SK-N-SH (cell line): ENCODE results near the gene ZNF689. TPM values are rescaled to one million over a fixed set of nuclear protein-coding genes. Genes with fewer than 3 reads are reported as not detected.

Source experiments
- CTCF ChIA-PET: fragments of 300-600, 350-600 bp; formaldehyde crosslinking; extraction: SDS; loops from one replicate; lab custom pipeline; 2021; lab: Yijun Ruan, JAX
- POLR2A ChIA-PET: fragments of 350-600 bp; sonication (Branson Sonifier 250); formaldehyde crosslinking; extraction: SDS; loops from one replicate; lab custom pipeline; 2020; ENCODE audit warnings: antibody characterized with exemption, inconsistent platforms; lab: Yijun Ruan, JAX
- DNase-seq: peaks from one replicate; pipeline ENCODE4 v3.0.0; 2012
- H2AFZ ChIP-seq: fragments of 200-600 bp; sonication (generic); 2 replicates; pipeline ENCODE4 v1.8.1; 2016; ENCODE audit warnings: antibody characterized with exemption, mild to moderate bottlenecking, low read depth
- H3F3A ChIP-seq: fragments of 200-600 bp; sonication (generic); replicated peaks from 2 replicates; pipeline ENCODE3; 2016; ENCODE audit warnings: antibody characterized with exemption, mild to moderate bottlenecking; ENCODE audit not compliant: insufficient read depth
- H3K27ac ChIP-seq, 2 experiments: fragments of 200-500 bp in 1 of 2; fragments of 200-600 bp in 1 of 2; sonication (Bioruptor generic) in 1 of 2; sonication (generic), shearing (Covaris generic) in 1 of 2; 2 replicates each; pipeline versions ENCODE4 v1.5.1 to v1.6.1; 2014 to 2016; ENCODE audit warnings: low read depth in 2 of 2, inconsistent platforms in 1 of 2, low read length in 1 of 2, mild to moderate bottlenecking in 1 of 2, mixed read lengths in 1 of 2
- H3K27me3 ChIP-seq: fragments of 200-600 bp; sonication (generic), shearing (Covaris generic); 2 replicates; pipeline ENCODE4 v1.6.1; 2016; ENCODE audit warnings: mixed run types; ENCODE audit not compliant: insufficient read depth
- H3K36me3 ChIP-seq, 2 experiments: fragments of 200-500 bp in 1 of 2; fragments of 200-600 bp in 1 of 2; sonication (Bioruptor generic) in 1 of 2; sonication (generic) in 1 of 2; replicated peaks in 1 of 2; 2 replicates each; pipeline versions ENCODE3 to v1.5.1; 2014 to 2016; ENCODE audit warnings: low read length in 1 of 2, mild to moderate bottlenecking in 1 of 2; ENCODE audit not compliant: insufficient read depth in 2 of 2, control insufficient read depth in 1 of 2
- H3K4me1 ChIP-seq, 2 experiments: fragments of 200-500 bp in 1 of 2; fragments of 200-600 bp in 1 of 2; sonication (Bioruptor generic) in 1 of 2; sonication (generic), shearing (Covaris generic) in 1 of 2; 2 replicates each; pipeline versions ENCODE4 v1.5.1 to v1.6.1; 2014 to 2016; ENCODE audit warnings: low read depth in 1 of 2, low read length in 1 of 2, mixed run types in 1 of 2; ENCODE audit not compliant: insufficient read depth in 2 of 2, control insufficient read depth in 1 of 2
- H3K4me2 ChIP-seq: fragments of 200-600 bp; sonication (generic), shearing (Covaris generic); 2 replicates; pipeline ENCODE4 v1.6.1; 2017; ENCODE audit warnings: mixed run types
- H3K4me3 ChIP-seq, 2 experiments: fragments of 200-500 bp in 1 of 2; fragments of 200-600 bp in 1 of 2; sonication (Bioruptor generic) in 1 of 2; sonication (generic), shearing (Covaris generic) in 1 of 2; 2 replicates each; pipeline versions ENCODE4 v1.5.1 to v1.8.1; 2014 to 2016; ENCODE audit warnings: low read depth in 2 of 2, inconsistent platforms in 1 of 2, low read length in 1 of 2, mild to moderate bottlenecking in 1 of 2, mixed read lengths in 1 of 2, moderate library complexity in 1 of 2
- H3K79me2 ChIP-seq: fragments of 200-600 bp; sonication (generic); 2 replicates; pipeline ENCODE4 v1.8.1; 2017; ENCODE audit warnings: mild to moderate bottlenecking; ENCODE audit not compliant: insufficient read depth
- H3K9ac ChIP-seq: fragments of 200-600 bp; sonication (generic); 2 replicates; pipeline ENCODE4 v1.6.1; 2017; ENCODE audit warnings: mixed run types
- H3K9me2 ChIP-seq: fragments of 200-600 bp; sonication (generic); 2 replicates; pipeline ENCODE4 v1.6.1; 2017; ENCODE audit warnings: mixed run types
- H3K9me3 ChIP-seq: fragments of 200-600 bp; sonication (generic); 2 replicates; pipeline ENCODE4 v1.6.1; 2017; ENCODE audit warnings: mixed run types, mild to moderate bottlenecking, moderate library complexity
- H4K20me1 ChIP-seq: fragments of 200-600 bp; sonication (generic); 2 replicates; pipeline ENCODE4 v1.6.1; 2017; ENCODE audit warnings: mild to moderate bottlenecking, mixed run types; ENCODE audit not compliant: insufficient read depth
- CHD2 ChIP-seq: fragments of 150-350 bp; IDR thresholded peaks from 2 replicates; pipeline ENCODE4 v1.6.1; 2018; ENCODE audit warnings: low read length; ENCODE audit not compliant: partially characterized antibody
- CTCF ChIP-seq: fragments of 200-600 bp; sonication (generic); IDR thresholded peaks from 2 replicates; pipeline ENCODE4 v1.6.1; 2017; ENCODE audit warnings: antibody characterized with exemption, mild to moderate bottlenecking, moderate library complexity
- EZH2phosphoT487 ChIP-seq: fragments of 200-600 bp; sonication (generic); IDR thresholded peaks from 2 replicates; pipeline ENCODE4 v1.6.1; 2017; ENCODE audit warnings: low read depth, mixed run types, mild to moderate bottlenecking, antibody characterized with exemption, moderate library complexity, borderline replicate concordance
- GABPA ChIP-seq: IDR thresholded peaks from 2 replicates; pipeline ENCODE4 v1.4.0; 2012; ENCODE audit warnings: low read depth, mild to moderate bottlenecking
- GATA2 ChIP-seq: sonication (generic); formaldehyde crosslinking; IDR thresholded peaks from 2 replicates; pipeline ENCODE4 v1.5.0; 2020; ENCODE audit warnings: mild to moderate bottlenecking, missing genetic modification reagents
- JUND ChIP-seq: IDR thresholded peaks from 2 replicates; pipeline ENCODE4 v1.4.0; 2012
- NFIC ChIP-seq: IDR thresholded peaks from 2 replicates; pipeline ENCODE4 v1.4.0; 2012; ENCODE audit warnings: borderline replicate concordance
- NRF1 ChIP-seq: IDR thresholded peaks from 2 replicates; pipeline ENCODE4 v1.6.1; 2012; ENCODE audit warnings: low read depth, mild to moderate bottlenecking, low read length
- PBX3 ChIP-seq: IDR thresholded peaks from 2 replicates; pipeline ENCODE4; 2012
- REST ChIP-seq: IDR thresholded peaks from 2 replicates; pipeline ENCODE4 v1.6.1; 2012; ENCODE audit warnings: mild to moderate bottlenecking, low read depth, low read length, moderate library complexity
- RFX5 ChIP-seq: IDR thresholded peaks from 2 replicates; pipeline ENCODE4 v1.6.1; 2012; ENCODE audit warnings: mild to moderate bottlenecking, improper control_type of control experiment, low read length
- SMC3 ChIP-seq: IDR thresholded peaks from 2 replicates; pipeline ENCODE4 v1.6.1; 2012; ENCODE audit warnings: low read depth, low read length, improper control_type of control experiment
- TAF1 ChIP-seq: IDR thresholded peaks from 2 replicates; pipeline ENCODE4 v1.6.1; 2012; ENCODE audit warnings: low read depth, mild to moderate bottlenecking, low read length, moderate library complexity, borderline replicate concordance
- TEAD4 ChIP-seq: IDR thresholded peaks from 2 replicates; pipeline ENCODE4 v1.4.0; 2012; ENCODE audit warnings: mild to moderate bottlenecking, borderline replicate concordance; ENCODE audit not compliant: insufficient read depth
- USF1 ChIP-seq: IDR thresholded peaks from 2 replicates; pipeline ENCODE4 v1.4.0; 2012; ENCODE audit warnings: low read depth, borderline replicate concordance
- USF2 ChIP-seq: fragments of 150-350 bp; IDR thresholded peaks from 2 replicates; pipeline ENCODE4 v1.6.1; 2017; ENCODE audit warnings: antibody characterized with exemption, low read length, low read depth, borderline replicate concordance
- YY1 ChIP-seq: IDR thresholded peaks from 2 replicates; pipeline ENCODE4 v1.4.0; 2012; ENCODE audit warnings: low read depth, mild to moderate bottlenecking
- WGBS: methylation state at CpG from one replicate; pipeline ENCODE4 v1.1.6; 2017; ENCODE audit warnings: low lambda C conversion rate; 5-methylcytosine and 5-hydroxymethylcytosine counted together
- polyA plus RNA-seq, 3 experiments: library from polyadenylated mRNA; depleted of rRNA; stranded (reverse); fragments of >200 nt; gene quantifications; 2 replicates each; pipeline ENCODE4 v1.2.3, GENCODE V29; 2012

ZNF689 gene
- polyA plus RNA-seq, 1 of the 3 experiments (the other 2 are of a cell fraction), result 2.9 TPM

GRCh38 chr16:30600215-30600614 is 10.0 kb downstream of the ZNF689 start:
- H3K4me1 ChIP-seq, result no peaks in the 10 kb centered on the region
- no peaks in the 10 kb centered on the region for H3K9me2 ChIP-seq
- no peak for TF ChIP-seq YY1
- TF ChIP-seq CTCF, result no peak
- no peak for TF ChIP-seq NRF1
- TF ChIP-seq EZH2phosphoT487, result no peak
- TF ChIP-seq CHD2, result no peak
- no peak for TF ChIP-seq PBX3
- TF ChIP-seq SMC3, result no peak
- no peak for TF ChIP-seq USF2
- TF ChIP-seq GABPA, result no peak
- no peak for TF ChIP-seq RFX5
- TF ChIP-seq REST, result no peak
- TF ChIP-seq GATA2 (CRISPR knock-in tag), result no peak
- no peak for TF ChIP-seq NFIC
- TF ChIP-seq JUND, result no peak
- no peak for TF ChIP-seq USF1
- TF ChIP-seq TAF1, result no peak
- TF ChIP-seq TEAD4, result no peak
- POLR2A ChIA-PET, result no interaction called here
- H3K36me3 ChIP-seq, result peaks cover 10 to 20% of the 10 kb centered on the region in 2 experiments
- H3K27ac ChIP-seq, result no peak overlapping the region
- DNase-seq, result no peak
- CTCF ChIA-PET, result interaction anchor here (0.9 to 1.7 kb wide), 5 partner anchors 12 to 65 kb away, joined by 3 to 5 read pairs (median 4); partner anchors contain the start of gene ZNF688
- 90% methylated on average over 3 of the region's 3 CpGs for WGBS
- no peak overlapping the region for H3K4me3 ChIP-seq
- H3K4me2 ChIP-seq, result no peak overlapping the region
- no peaks in the 10 kb centered on the region for H3K27me3 ChIP-seq
- no peak overlapping the region for H2AFZ ChIP-seq
- H3K9ac ChIP-seq, result no peak overlapping the region
- no peaks in the 10 kb centered on the region for H4K20me1 ChIP-seq
- peaks cover 6% of the 10 kb centered on the region for H3F3A ChIP-seq
- no peaks in the 10 kb centered on the region for H3K79me2 ChIP-seq
- H3K9me3 ChIP-seq, result no peaks in the 10 kb centered on the region
